Pancreas (tissue), 10 donors: ENCODE measurements around the gene STPG1. TPM values are rescaled to one million over a fixed set of nuclear protein-coding genes. Genes with fewer than 3 reads are reported as not detected.

Experiments
- ATAC-seq, 4 donors: fragments of 200-7000 bp; cut with Tn5 transposase; one replicate each; pipeline versions ENCODE4 v1.8.0 to v1.9.1; 2020; ENCODE audit warnings: mild to moderate bottlenecking in 4 of 4, moderate library complexity in 4 of 4
- DNase-seq, 6 donors: peaks; one replicate each; pipeline ENCODE4 v3.0.0-alpha.2; 2020
- FAIRE-seq: peaks from 2 replicates; lab custom pipeline; 2012; peaks lifted over from hg19 to GRCh38; lab: Jason Lieb, UNC
- H3K27ac ChIP-seq, 4 donors: fragments of 200-600 bp; sonication (generic); 1 replicate in 3 of 4; 2 replicates in 1 of 4; pipeline versions ENCODE4 v1.5.0 to v1.8.0; 2020
- H3K27me3 ChIP-seq, 4 donors: fragments of 200-600 bp; one replicate each; pipeline ENCODE4 v1.8.0; 2021
- H3K36me3 ChIP-seq, 3 donors: fragments of 200-600 bp; sonication (generic) in 1 of 3; one replicate each; pipeline versions ENCODE4 v1.5.0 to v1.8.0; 2020 to 2021
- H3K4me1 ChIP-seq, 3 donors: fragments of 200-600 bp; one replicate each; pipeline ENCODE4 v1.8.0; 2021
- H3K4me3 ChIP-seq, 4 donors: fragments of 200-600 bp; sonication (generic) in 2 of 4; one replicate each; pipeline versions ENCODE4 v1.5.0 to v1.8.0; 2020 to 2021
- H3K9me3 ChIP-seq, 4 donors: fragments of 200-600 bp; one replicate each; pipeline ENCODE4 v1.8.0; 2021
- WGBS, 2 donors: extraction: QIAGEN DNeasy Blood & Tissue Kit; methylation state at CpG; one replicate each; pipeline ENCODE4 v1.1.7; 2013; 5-methylcytosine and 5-hydroxymethylcytosine counted together
- intact Hi-C, 3 donors: fragments of 100-400 bp; cut with DNase I; formaldehyde crosslinking; loops; one replicate each; pipeline versions ENCODE4 v1.11.1 to v1.14.2; 2022
- polyA plus RNA-seq, 2 donors: library from polyadenylated mRNA; stranded (reverse); fragments of 200-250 nt; gene quantifications; one replicate each; pipeline ENCODE4 v1.2.3, GENCODE V29; 2013
- total RNA-seq, 6 donors: library from RNA; stranded (reverse); fragmentation: NEBNext Ultra II Directional in 4 of 6; extraction: Animal tissue kit (Norgen Biotek cat#: 25700) in 4 of 6; gene quantifications; one replicate each; pipeline versions ENCODE4 v1.2.1 to v1.2.4, GENCODE V29; 2021 to 2023
- TF ChIP-seq, protein P1 (sequence below), 4 donors: fragments of 200-600 bp; sonication (generic) in 3 of 4; IDR thresholded peaks; one replicate each; pipeline versions ENCODE4 v1.5.0 to v1.8.0; 2021; ENCODE audit warnings: antibody characterized with exemption in 4 of 4
- donor health status: healthy with polysubstance abuse.
- donor health status: DM: no; HTN: no; CAD: no; lungs with moderate emphysema.
- donor health status: DM: no; HTN: no; CAD: no.
- donor health status: control.
- donor health status: control.
- donor health status: Bipolar disorder and iron deficiency.
- donor health status: DM: yes; HTN: yes; CAD: no.
- donor health status: DM: no; HTN: no; CAD: no.
- donor health status: DM: no; HTN: no; CAD: no.
- donor health status: DM: yes; HTN: yes; CAD: no.

Gene STPG1
- total and polyA plus RNA-seq, 8 donors, result 2.7 to 6.3 (median 3.5) TPM

DNA sequence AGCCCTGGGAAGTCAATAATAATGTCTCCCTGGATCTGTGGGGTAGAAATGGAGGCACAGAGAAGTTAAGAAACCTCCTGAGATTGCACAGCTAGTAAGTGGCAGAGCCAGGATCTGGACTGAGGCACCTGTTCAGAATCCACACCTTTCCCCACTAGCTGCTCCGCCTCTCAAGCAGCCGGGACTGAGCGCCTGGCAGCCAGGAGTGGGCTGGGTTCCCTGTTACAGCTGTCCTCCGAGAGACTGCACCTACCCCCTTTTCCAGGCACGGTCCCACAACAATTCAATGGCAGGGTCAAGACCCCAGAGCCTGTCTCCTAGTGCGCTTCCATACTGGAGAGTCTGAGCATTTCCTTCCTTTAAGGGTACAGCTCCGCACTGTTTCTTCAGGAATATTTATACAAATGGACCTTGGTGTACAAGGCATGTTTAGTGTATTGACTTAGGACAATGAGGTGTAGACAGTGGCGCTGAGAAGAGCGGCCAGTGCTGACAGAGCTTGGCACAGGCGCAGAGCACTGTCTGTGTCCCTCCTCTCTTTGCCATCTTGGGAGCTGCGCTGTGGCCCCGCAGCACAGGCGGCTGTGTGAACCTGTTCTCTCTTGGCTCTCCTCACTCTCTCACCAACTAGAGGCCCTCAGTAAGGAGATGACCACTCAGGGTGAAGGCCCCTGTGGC lies 70.0 kb downstream of the STPG1 start:
- no peaks in the 10 kb centered on the region for H3K9me3 ChIP-seq
- H3K27me3 ChIP-seq, result no peaks in the 10 kb centered on the region
- intact Hi-C loops, result no loop called here
- no peak overlapping the region for H3K4me3 ChIP-seq
- no peak overlapping the region for H3K27ac ChIP-seq
- FAIRE-seq (no peak), ATAC-seq (no peak), DNase-seq (no peak)
- no peaks in the 10 kb centered on the region for H3K36me3 ChIP-seq
- no peaks in the 10 kb centered on the region for H3K4me1 ChIP-seq
- TF ChIP-seq, protein P1, sequence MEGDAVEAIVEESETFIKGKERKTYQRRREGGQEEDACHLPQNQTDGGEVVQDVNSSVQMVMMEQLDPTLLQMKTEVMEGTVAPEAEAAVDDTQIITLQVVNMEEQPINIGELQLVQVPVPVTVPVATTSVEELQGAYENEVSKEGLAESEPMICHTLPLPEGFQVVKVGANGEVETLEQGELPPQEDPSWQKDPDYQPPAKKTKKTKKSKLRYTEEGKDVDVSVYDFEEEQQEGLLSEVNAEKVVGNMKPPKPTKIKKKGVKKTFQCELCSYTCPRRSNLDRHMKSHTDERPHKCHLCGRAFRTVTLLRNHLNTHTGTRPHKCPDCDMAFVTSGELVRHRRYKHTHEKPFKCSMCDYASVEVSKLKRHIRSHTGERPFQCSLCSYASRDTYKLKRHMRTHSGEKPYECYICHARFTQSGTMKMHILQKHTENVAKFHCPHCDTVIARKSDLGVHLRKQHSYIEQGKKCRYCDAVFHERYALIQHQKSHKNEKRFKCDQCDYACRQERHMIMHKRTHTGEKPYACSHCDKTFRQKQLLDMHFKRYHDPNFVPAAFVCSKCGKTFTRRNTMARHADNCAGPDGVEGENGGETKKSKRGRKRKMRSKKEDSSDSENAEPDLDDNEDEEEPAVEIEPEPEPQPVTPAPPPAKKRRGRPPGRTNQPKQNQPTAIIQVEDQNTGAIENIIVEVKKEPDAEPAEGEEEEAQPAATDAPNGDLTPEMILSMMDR (IDR thresholded peaks at IDR 0.05), result no peak
- 78 to 84% methylated on average over 13 of the region's 13 CpGs for WGBS, 2 donors

DNA sequence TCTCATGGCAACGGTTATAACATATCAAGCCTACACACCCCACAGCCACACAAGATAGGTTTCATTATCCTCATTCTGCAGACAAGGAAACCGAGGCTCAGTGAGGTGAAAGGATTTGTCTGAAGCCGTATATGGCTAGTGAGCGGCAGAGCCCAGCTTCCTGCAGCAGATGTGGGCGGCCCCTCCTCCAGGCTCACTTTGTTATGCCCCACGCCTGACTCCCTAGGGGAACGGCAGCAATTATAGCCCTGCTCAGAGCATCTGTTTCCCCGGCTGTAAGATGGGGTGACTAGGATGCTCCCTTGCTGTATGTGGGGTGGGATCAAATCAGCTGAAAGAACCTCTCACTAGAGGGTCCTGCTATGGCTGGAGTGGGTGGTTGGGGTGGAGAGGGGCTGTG lies 72.3 kb downstream of the STPG1 start:
- Histone ChIP-seq H3K27me3 (no peaks in the 10 kb centered on the region), H3K27ac (no peak overlapping the region), H3K9me3 (no peaks in the 10 kb centered on the region), H3K36me3 (no peaks in the 10 kb centered on the region), H3K4me1 (no peaks in the 10 kb centered on the region), H3K4me3 (no peak overlapping the region)
- no peak for DNase-seq
- TF ChIP-seq, protein P1 (IDR thresholded peaks at IDR 0.05), result no peak
- no peak for ATAC-seq
- WGBS, 2 donors, result 76 to 80% methylated on average over 8 of the region's 8 CpGs
- intact Hi-C loops, result no loop called here
- FAIRE-seq, result no peak

DNA sequence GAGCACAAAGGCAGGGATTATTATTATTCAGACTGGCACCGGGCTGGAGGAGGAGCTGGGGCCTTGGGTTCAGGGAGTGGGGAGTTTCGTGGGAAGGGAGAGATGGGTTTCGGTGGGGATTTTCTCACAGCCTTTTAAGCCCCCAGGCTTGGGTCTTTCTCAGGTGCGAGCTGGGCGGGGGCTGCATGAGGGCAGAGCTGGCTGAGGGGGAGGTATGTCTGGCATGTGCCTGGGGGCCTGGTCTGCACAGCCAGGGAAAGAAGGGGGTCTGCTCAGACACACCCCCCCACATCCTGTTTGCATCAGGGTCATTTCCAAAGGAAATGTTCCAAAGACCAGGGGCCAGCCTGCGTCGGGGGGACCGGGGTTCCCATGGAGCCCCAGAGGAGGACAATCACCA lies 72.8 kb downstream of the STPG1 start:
- FAIRE-seq (no peak), ATAC-seq (no peak), DNase-seq (no peak)
- WGBS, 2 donors, result 75 to 77% methylated on average over 7 to 8 of the region's 8 CpGs
- H3K9me3 ChIP-seq, result no peaks in the 10 kb centered on the region
- no peak overlapping the region for H3K4me3 ChIP-seq
- no peaks in the 10 kb centered on the region for H3K4me1 ChIP-seq
- intact Hi-C loops, result no loop called here
- TF ChIP-seq, protein P1 (IDR thresholded peaks at IDR 0.05), result no peak
- no peak overlapping the region for H3K27ac ChIP-seq
- no peaks in the 10 kb centered on the region for H3K36me3 ChIP-seq
- no peaks in the 10 kb centered on the region for H3K27me3 ChIP-seq

DNA sequence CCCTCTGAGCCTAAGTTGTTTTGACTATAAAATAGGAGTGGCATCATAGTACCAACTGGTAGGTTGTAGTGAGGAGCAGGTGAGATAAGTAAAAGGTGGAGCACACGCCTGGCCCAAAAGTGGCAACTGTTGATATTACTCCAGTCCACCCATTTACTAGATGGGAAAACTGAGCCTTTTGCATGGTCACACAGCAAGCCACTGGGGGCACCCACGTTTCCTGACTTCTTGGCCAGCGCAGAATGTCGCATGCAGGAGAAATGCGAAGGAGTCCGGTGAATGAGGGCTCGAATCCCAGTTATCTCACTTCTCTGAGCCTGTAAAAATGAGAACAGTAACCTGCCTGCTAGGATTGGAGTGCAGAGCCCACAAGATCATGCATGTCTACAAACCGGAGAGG lies 73.6 kb downstream of the STPG1 start:
- no peak for ATAC-seq
- Histone ChIP-seq H3K27me3 (no peaks in the 10 kb centered on the region), H3K36me3 (no peaks in the 10 kb centered on the region), H3K4me1 (no peaks in the 10 kb centered on the region), H3K4me3 (no peak overlapping the region), H3K9me3 (no peaks in the 10 kb centered on the region), H3K27ac (no peak overlapping the region)
- no peak for DNase-seq
- no peak for FAIRE-seq
- intact Hi-C loops, result no loop called here
- WGBS, 2 donors, result 88 to 90% methylated on average over 8 of the region's 8 CpGs
- TF ChIP-seq, protein P1 (IDR thresholded peaks at IDR 0.05), result no peak

DNA sequence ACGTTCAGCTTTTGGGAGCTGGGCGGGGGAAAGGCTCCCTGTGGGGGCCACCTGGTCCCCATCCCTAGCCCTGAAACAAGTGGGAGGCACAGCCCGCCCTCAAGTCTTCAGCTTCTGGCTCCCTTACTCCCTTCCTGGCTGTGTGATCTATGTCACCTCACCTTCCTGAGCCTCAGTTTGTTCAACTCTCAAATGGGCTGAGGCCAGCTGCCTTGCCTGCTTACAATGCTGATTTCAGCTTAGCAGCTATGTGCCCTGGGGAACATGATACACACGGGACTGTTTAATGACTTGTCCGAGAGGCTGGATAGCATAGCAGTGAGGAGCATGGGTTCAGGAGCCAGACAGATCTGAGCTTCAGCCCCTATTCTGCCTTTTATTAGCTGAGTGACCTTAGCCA lies 75.1 kb downstream of the STPG1 start:
- Histone ChIP-seq H3K4me1 (no peaks in the 10 kb centered on the region), H3K27me3 (no peaks in the 10 kb centered on the region), H3K27ac (no peak overlapping the region), H3K4me3 (no peak overlapping the region), H3K9me3 (no peaks in the 10 kb centered on the region), H3K36me3 (no peaks in the 10 kb centered on the region)
- FAIRE-seq, result no peak
- TF ChIP-seq, protein P1 (IDR thresholded peaks at IDR 0.05), result no peak
- no peak for ATAC-seq
- DNase-seq, result no peak
- intact Hi-C loops, result no loop called here
- 85 to 92% methylated on average over 5 of the region's 5 CpGs for WGBS, 2 donors
